ENCODE measurements around the gene GRK1.
A peak's percentile ranks its signal among the peaks of the same experiment; 100 is the strongest.

Gene GRK1

GRCh38 chr13:113642563-113642962, 24.5 kb upstream of the GRK1 start:
- H3K4me1 ChIP-seq (ENCODE audit: control insufficient read depth, insufficient read depth, low read length): no peaks in the 10 kb centered on the region
- no peak overlapping the region for H3K4me3 ChIP-seq (ENCODE audit: low read depth, low read length)
- no peak overlapping the region for H3K27ac ChIP-seq (ENCODE audit: extremely low read depth, low read depth, low read length)
- H3K36me3 ChIP-seq (ENCODE audit: control insufficient read depth in 2 of 2, insufficient read depth in 1 of 2, low read length in 2 of 2): peaks cover 0 to 45% of the 10 kb centered on the region in 2 experiments; a peak in 1 of 3 replicates
- CTCF ChIA-PET: no interaction called here
- no peaks in the 10 kb centered on the region for H3K9me3 ChIP-seq (ENCODE audit: control insufficient read depth, insufficient read depth, low read depth, low read length)
- TF ChIP-seq ZSCAN30 (tag by site-specific recombination; IDR thresholded peaks at IDR 0.05) (no peak), ZNF549 (tag by site-specific recombination; IDR thresholded peaks at IDR 0.05) (no peak), ZNF433 (tag by site-specific recombination; IDR thresholded peaks at IDR 0.05; ENCODE audit: low read depth) (no peak), ZNF335 (tag by site-specific recombination; conservative IDR thresholded peaks at IDR 0.05) (no peak), ZNF558 (tag by site-specific recombination; IDR thresholded peaks at IDR 0.05) (peak; percentile 89), ZNF302 (tag by site-specific recombination; IDR thresholded peaks at IDR 0.05; ENCODE audit: low read depth) (no peak), IKZF3 (tag by site-specific recombination; IDR thresholded peaks at IDR 0.05) (no peak)
- POLR2A ChIA-PET: no interaction called here

DNA sequence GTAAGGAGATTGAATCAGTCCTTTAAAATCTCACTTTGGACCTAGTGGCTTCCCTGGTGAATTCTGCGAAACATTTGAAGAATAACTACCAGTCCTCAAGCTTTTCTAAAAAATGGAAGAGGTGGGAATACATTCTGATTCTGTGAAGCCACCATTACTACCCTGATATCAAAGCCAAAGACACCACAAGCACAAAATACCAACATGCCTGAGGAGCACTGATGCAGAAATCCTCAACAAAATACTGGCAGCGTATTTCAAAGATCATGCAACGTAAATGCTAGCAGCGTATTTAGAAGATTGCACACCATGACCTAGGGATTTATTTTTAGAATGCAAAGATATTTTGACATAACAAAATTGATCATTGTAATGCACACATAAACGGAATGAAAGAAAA, 23.4 kb upstream of the GRK1 start:
- ChIA-PET POLR2A (no interaction called here), CTCF (interaction anchor here (0.7 kb wide), 1 partner anchor 186 kb away, joined by 4 read pairs; no protein-coding TSS in a partner anchor)
- no peaks in the 10 kb centered on the region for H3K9me3 ChIP-seq (ENCODE audit: control insufficient read depth, insufficient read depth, low read depth, low read length)
- peaks cover 0 to 35% of the 10 kb centered on the region in 2 experiments; a peak in 1 of 3 replicates for H3K36me3 ChIP-seq (ENCODE audit: control insufficient read depth in 2 of 2, insufficient read depth in 1 of 2, low read length in 2 of 2)
- no peak overlapping the region for H3K27ac ChIP-seq (ENCODE audit: extremely low read depth, low read depth, low read length)
- H3K4me1 ChIP-seq (ENCODE audit: control insufficient read depth, insufficient read depth, low read length): no peaks in the 10 kb centered on the region
- H3K4me3 ChIP-seq (ENCODE audit: low read depth, low read length): no peak overlapping the region
- peak; percentile 51 for TF ChIP-seq SETDB1 (IDR thresholded peaks at IDR 0.05; ENCODE audit: insufficient read length, low read length)
- no peak for TF ChIP-seq KLF16 (tag by site-specific recombination; IDR thresholded peaks at IDR 0.05)
- TF ChIP-seq, protein P1, sequence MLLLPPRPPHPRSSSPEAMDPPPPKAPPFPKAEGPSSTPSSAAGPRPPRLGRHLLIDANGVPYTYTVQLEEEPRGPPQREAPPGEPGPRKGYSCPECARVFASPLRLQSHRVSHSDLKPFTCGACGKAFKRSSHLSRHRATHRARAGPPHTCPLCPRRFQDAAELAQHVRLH (tag by site-specific recombination; IDR thresholded peaks at IDR 0.05): no peak

DNA sequence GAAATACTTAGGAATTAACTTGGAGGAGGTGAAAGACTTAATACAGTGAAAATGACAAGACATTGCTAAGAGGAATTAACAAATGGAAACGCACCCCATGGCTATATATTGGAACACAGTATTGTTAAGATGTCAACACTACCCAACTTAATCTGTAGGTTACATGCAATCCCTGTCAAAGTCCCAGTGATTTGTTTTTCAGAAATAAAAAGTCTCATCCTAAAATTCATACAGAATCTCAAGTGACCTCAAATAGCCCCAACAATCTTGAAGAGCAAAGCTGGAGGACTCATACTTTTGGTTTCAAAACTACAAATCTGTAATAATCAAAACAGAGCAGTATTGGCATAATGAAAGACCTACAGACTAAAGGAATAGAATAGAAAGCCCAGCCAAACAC, 22.2 kb upstream of the GRK1 start:
- Histone ChIP-seq H3K4me3 (ENCODE audit: low read depth, low read length) (no peak overlapping the region), H3K9me3 (ENCODE audit: control insufficient read depth, insufficient read depth, low read depth, low read length) (no peaks in the 10 kb centered on the region), H3K27ac (ENCODE audit: extremely low read depth, low read depth, low read length) (no peak overlapping the region), H3K36me3 (ENCODE audit: control insufficient read depth in 2 of 2, insufficient read depth in 1 of 2, low read length in 2 of 2) (peaks cover 0 to 24% of the 10 kb centered on the region in 2 experiments; a peak in 1 of 3 replicates), H3K4me1 (ENCODE audit: control insufficient read depth, insufficient read depth, low read length) (no peaks in the 10 kb centered on the region)
- POLR2A ChIA-PET: no interaction called here
- TF ChIP-seq ZNF433 (tag by site-specific recombination; IDR thresholded peaks at IDR 0.05; ENCODE audit: low read depth): no peak
- TF ChIP-seq ZNF621 (tag by site-specific recombination; IDR thresholded peaks at IDR 0.05): no peak
- TF ChIP-seq ZNF221 (tag by site-specific recombination; IDR thresholded peaks at IDR 0.05; ENCODE audit: borderline replicate concordance): no peak
- no peak for TF ChIP-seq ZNF114 (tag by site-specific recombination; IDR thresholded peaks at IDR 0.05)
- TF ChIP-seq GLIS1 (tag by site-specific recombination; IDR thresholded peaks at IDR 0.05): no peak
- no peak for TF ChIP-seq ZNF513 (tag by site-specific recombination; IDR thresholded peaks at IDR 0.05)
- no peak for TF ChIP-seq ZNF214 (tag by site-specific recombination; IDR thresholded peaks at IDR 0.05; ENCODE audit: borderline replicate concordance)
- TF ChIP-seq ZNF184 (tag by site-specific recombination; IDR thresholded peaks at IDR 0.05): peak; percentile 97
- CTCF ChIA-PET: interaction anchor here (0.7 to 1.0 kb wide), 2 partner anchors 96 to 107 kb away, joined by 3 to 5 read pairs; no protein-coding TSS in a partner anchor

DNA sequence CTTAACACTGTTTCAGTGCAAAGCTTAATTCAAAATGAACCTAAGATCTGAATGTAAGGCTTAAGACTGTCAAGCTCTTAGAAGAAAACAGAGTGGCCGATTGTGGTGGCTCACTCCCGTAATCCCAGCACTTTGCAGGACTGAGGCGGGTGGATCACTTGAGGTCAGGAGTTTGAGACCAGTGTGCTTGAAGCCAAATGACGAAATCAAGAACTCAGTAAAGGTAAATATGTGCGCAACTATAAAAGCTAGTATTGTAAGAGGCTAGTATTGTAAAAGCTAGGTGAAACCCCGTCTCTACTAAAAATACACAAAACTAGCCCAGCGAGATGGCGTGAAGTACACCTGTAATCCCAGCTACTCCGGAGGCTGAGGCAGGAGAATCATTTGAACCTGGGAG, 21.7 kb upstream of the GRK1 start:
- CTCF ChIA-PET: interaction anchor here (0.7 to 1.0 kb wide), 3 partner anchors 96 to 134 kb away, joined by 3 to 5 read pairs (median 3); no protein-coding TSS in a partner anchor
- H3K4me1 ChIP-seq (ENCODE audit: control insufficient read depth, insufficient read depth, low read length): no peaks in the 10 kb centered on the region
- POLR2A ChIA-PET: no interaction called here
- H3K9me3 ChIP-seq (ENCODE audit: control insufficient read depth, insufficient read depth, low read depth, low read length): no peaks in the 10 kb centered on the region
- H3K4me3 ChIP-seq (ENCODE audit: low read depth, low read length): no peak overlapping the region
- no peak overlapping the region for H3K27ac ChIP-seq (ENCODE audit: extremely low read depth, low read depth, low read length)
- peaks cover 0 to 18% of the 10 kb centered on the region in 2 experiments; a peak in 1 of 3 replicates for H3K36me3 ChIP-seq (ENCODE audit: control insufficient read depth in 2 of 2, insufficient read depth in 1 of 2, low read length in 2 of 2)
- TF ChIP-seq ZNF548 (tag by site-specific recombination; IDR thresholded peaks at IDR 0.05) (no peak), PRDM10 (tag by site-specific recombination; IDR thresholded peaks at IDR 0.05) (no peak), ZNF10 (tag by site-specific recombination; IDR thresholded peaks at IDR 0.05) (no peak), ZNF596 (tag by site-specific recombination; IDR thresholded peaks at IDR 0.05) (no peak), ZNF626 (tag by site-specific recombination; IDR thresholded peaks at IDR 0.05) (no peak), ZNF670 (tag by site-specific recombination; IDR thresholded peaks at IDR 0.05; ENCODE audit: low read depth) (no peak), ZNF23 (tag by site-specific recombination; IDR thresholded peaks at IDR 0.05; ENCODE audit: borderline replicate concordance) (no peak)
- TF ChIP-seq, protein P1 (tag by site-specific recombination; IDR thresholded peaks at IDR 0.05): no peak

All from HEK293 (cell line).